H9 (cell line): ENCODE results near the gene HEG1. TPM values are rescaled to one million over a fixed set of nuclear protein-coding genes. Genes with fewer than 3 reads are reported as not detected.

Source experiments
- DNase-seq: peaks from one replicate; pipeline ENCODE4 v3.0.0-alpha.2; 2017
- H2AFZ ChIP-seq: one replicate; pipeline ENCODE4 v1.6.1; 2013; ENCODE audit warnings: mild to moderate bottlenecking, low read length, control low read depth, moderate library complexity
- H2AK5ac ChIP-seq: 2 replicates; pipeline ENCODE4 v1.6.1; 2013; ENCODE audit warnings: low read length, control low read depth, mixed read lengths; ENCODE audit not compliant: insufficient read length
- H2BK120ac ChIP-seq: one replicate; pipeline ENCODE4 v1.6.1; 2013; ENCODE audit warnings: low read depth, mild to moderate bottlenecking, low read length, control low read depth, inconsistent platforms; ENCODE audit not compliant: poor library complexity, severe bottlenecking
- H2BK12ac ChIP-seq: 2 replicates; pipeline ENCODE4 v1.6.1; 2013; ENCODE audit warnings: low read length, control low read depth, mixed read lengths, low read depth; ENCODE audit not compliant: insufficient read length
- H2BK15ac ChIP-seq: 2 replicates; pipeline ENCODE4 v1.6.1; 2013; ENCODE audit warnings: low read depth, low read length, control low read depth
- H2BK20ac ChIP-seq: one replicate; pipeline ENCODE4 v1.6.1; 2013; ENCODE audit warnings: low read depth, mild to moderate bottlenecking, low read length, control low read depth, inconsistent platforms; ENCODE audit not compliant: poor library complexity, severe bottlenecking
- H2BK5ac ChIP-seq: 2 replicates; pipeline ENCODE4 v1.6.1; 2013; ENCODE audit warnings: low read length, control low read depth, mixed read lengths; ENCODE audit not compliant: insufficient read length
- H3K14ac ChIP-seq: 2 replicates; pipeline ENCODE4 v1.6.1; 2013; ENCODE audit warnings: low read length, control low read depth; ENCODE audit not compliant: insufficient read depth
- H3K18ac ChIP-seq: 2 replicates; pipeline ENCODE4 v1.6.1; 2013; ENCODE audit warnings: low read depth, mild to moderate bottlenecking, mixed read lengths, low read length, control low read depth; ENCODE audit not compliant: insufficient read length
- H3K23ac ChIP-seq: 2 replicates; pipeline ENCODE4 v1.6.1; 2013; ENCODE audit warnings: low read length, control low read depth, mixed read lengths, low read depth; ENCODE audit not compliant: insufficient read length
- H3K23me2 ChIP-seq: 2 replicates; pipeline ENCODE4 v1.6.1; 2013; ENCODE audit warnings: low read depth, mild to moderate bottlenecking, mixed read lengths, low read length, control low read depth; ENCODE audit not compliant: insufficient read length, poor library complexity, severe bottlenecking
- H3K27ac ChIP-seq: 2 replicates; pipeline ENCODE4 v1.5.1; 2013; ENCODE audit warnings: low read length, control low read depth, mixed read lengths, low read depth; ENCODE audit not compliant: insufficient read length
- H3K27me3 ChIP-seq: 2 replicates; pipeline ENCODE4 v1.6.1; 2013; ENCODE audit warnings: low read length, control low read depth, inconsistent platforms; ENCODE audit not compliant: insufficient read depth
- H3K4ac ChIP-seq: 2 replicates; pipeline ENCODE4 v1.6.1; 2013; ENCODE audit warnings: low read depth, mild to moderate bottlenecking, control low read depth, inconsistent platforms, low read length, moderate library complexity
- H3K4me1 ChIP-seq: 2 replicates; pipeline ENCODE4 v1.6.1; 2013; ENCODE audit warnings: low read length, control low read depth, inconsistent platforms; ENCODE audit not compliant: insufficient read depth
- H3K4me2 ChIP-seq: 2 replicates; pipeline ENCODE4 v1.6.1; 2013; ENCODE audit warnings: low read length, control low read depth, mixed read lengths; ENCODE audit not compliant: insufficient read length, insufficient read depth
- H3K56ac ChIP-seq: 2 replicates; pipeline ENCODE4 v1.6.1; 2013; ENCODE audit warnings: low read depth, mild to moderate bottlenecking, mixed read lengths, low read length, control low read depth; ENCODE audit not compliant: insufficient read length
- H3K79me1 ChIP-seq: 2 replicates; pipeline ENCODE4 v1.6.1; 2013; ENCODE audit warnings: low read depth, mild to moderate bottlenecking, moderate library complexity, low read length, control low read depth, inconsistent platforms; ENCODE audit not compliant: insufficient read depth, poor library complexity, severe bottlenecking
- H3K79me2 ChIP-seq: 2 replicates; pipeline ENCODE4 v1.6.1; 2013; ENCODE audit warnings: low read length, control low read depth, inconsistent platforms; ENCODE audit not compliant: insufficient read depth
- H3K9ac ChIP-seq: 2 replicates; pipeline ENCODE4 v1.6.1; 2013; ENCODE audit warnings: low read length, control low read depth, mixed read lengths; ENCODE audit not compliant: insufficient read length; ENCODE audit errors: extremely low read depth
- H3K9me3 ChIP-seq: one replicate; pipeline ENCODE4 v1.6.1; 2013; ENCODE audit warnings: low read depth, low read length, inconsistent platforms; ENCODE audit not compliant: control insufficient read depth
- H3T11ph ChIP-seq: one replicate; pipeline ENCODE4 v1.6.1; 2013; ENCODE audit warnings: mild to moderate bottlenecking, low read length, control low read depth, inconsistent platforms
- H4K20me1 ChIP-seq: one replicate; pipeline ENCODE4 v1.6.1; 2013; ENCODE audit not compliant: control insufficient read depth, insufficient read length, insufficient read depth
- H4K5ac ChIP-seq: 2 replicates; pipeline ENCODE4 v1.6.1; 2013; ENCODE audit warnings: low read depth, mild to moderate bottlenecking, mixed read lengths, low read length, control low read depth; ENCODE audit not compliant: insufficient read length
- H4K8ac ChIP-seq: replicated peaks from 2 replicates; pipeline ENCODE4 v1.6.1; 2013; ENCODE audit warnings: low read length, control low read depth, mixed read lengths, low read depth; ENCODE audit not compliant: insufficient read length
- H4K91ac ChIP-seq: 2 replicates; pipeline ENCODE4 v1.6.1; 2013; ENCODE audit warnings: low read depth, mild to moderate bottlenecking, moderate library complexity, mixed read lengths, low read length, control low read depth; ENCODE audit not compliant: insufficient read length
- H3K27ac Mint-ChIP-seq, 3 experiments: 2 replicates in 2 of 3; 3 replicates in 1 of 3; pipeline ENCODE4 v1.8.0; 2020 to 2021; ENCODE audit warnings: mixed read lengths in 3 of 3, mild to moderate bottlenecking in 1 of 3, moderate library complexity in 1 of 3
- H3K27me3 Mint-ChIP-seq: 2 replicates; pipeline ENCODE4 v1.8.0; 2021; ENCODE audit warnings: low read depth, mild to moderate bottlenecking, moderate library complexity, mixed read lengths
- H3K36me3 Mint-ChIP-seq, 3 experiments: 2 replicates in 2 of 3; 3 replicates in 1 of 3; pipeline ENCODE4 v1.8.0; 2020 to 2021; ENCODE audit warnings: low read depth in 3 of 3, mixed read lengths in 3 of 3; ENCODE audit not compliant: insufficient read depth in 1 of 3
- H3K4me1 Mint-ChIP-seq, 2 experiments: 2 replicates each; pipeline ENCODE4 v1.8.0; 2020; ENCODE audit warnings: mixed read lengths in 2 of 2
- H3K4me3 Mint-ChIP-seq, 2 experiments: 2 replicates in 1 of 2; 3 replicates in 1 of 2; pipeline ENCODE4 v1.8.0; 2020 to 2021; ENCODE audit warnings: mild to moderate bottlenecking in 2 of 2, mixed read lengths in 2 of 2, moderate library complexity in 1 of 2
- H3K9me3 Mint-ChIP-seq, 2 experiments: 2 replicates in 1 of 2; 3 replicates in 1 of 2; pipeline ENCODE4 v1.8.0; 2020; ENCODE audit warnings: mild to moderate bottlenecking in 2 of 2, mixed read lengths in 2 of 2, moderate library complexity in 1 of 2
- CTCF ChIP-seq: fragments of 200-600 bp; sonication (generic); conservative IDR thresholded peaks from 3 replicates; pipeline ENCODE4 v1.8.0; 2021; ENCODE audit warnings: antibody characterized with exemption, mild to moderate bottlenecking
- WGBS: extraction: QIAGEN DNeasy Blood & Tissue Kit; methylation state at CpG from one replicate; pipeline ENCODE4 v1.1.7; 2013; ENCODE audit warnings: missing lambda C conversion rate, low lambda C conversion rate, mixed read lengths; ENCODE audit not compliant: insufficient read length; ENCODE audit errors: extremely low coverage; 5-methylcytosine and 5-hydroxymethylcytosine counted together
- total RNA-seq: library from RNA; stranded (reverse); gene quantifications from 2 replicates; pipeline ENCODE4 v1.2.1, GENCODE V29; 2021

Gene HEG1
- total RNA-seq, 1 experiment from 2014 or later: 10.3 TPM

- no peak overlapping the region for H2BK5ac ChIP-seq
- no peak overlapping the region for H3K23ac ChIP-seq
- Mint-ChIP-seq H3K27ac (no peak overlapping the region), H3K4me1 (peaks cover 18% of the 10 kb centered on the region in 2 experiments), H3K4me3 (no peak overlapping the region), H3K9me3 (no peaks in the 10 kb centered on the region), H3K36me3 (peaks cover under 1 to 33% (median 20%) of the 10 kb centered on the region in 3 experiments; a peak in 6 of 7 replicates), H3K27me3 (no peaks in the 10 kb centered on the region)
- no peak overlapping the region for H2AK5ac ChIP-seq
- no peak overlapping the region for H3K27ac ChIP-seq
- no peak overlapping the region for H2BK120ac ChIP-seq
- no peak overlapping the region for H2AFZ ChIP-seq
- no CpG with 5 or more reads among the region's 1 CpG for WGBS
- no peak overlapping the region for H2BK15ac ChIP-seq
- H4K91ac ChIP-seq: no peak overlapping the region
- H2BK20ac ChIP-seq: no peak overlapping the region
- no peak overlapping the region for H2BK12ac ChIP-seq
- no peaks in the 10 kb centered on the region for H3K4me1 ChIP-seq
- no peaks in the 10 kb centered on the region for H3K23me2 ChIP-seq
- no peak overlapping the region for H3K4ac ChIP-seq
- H4K8ac ChIP-seq: no peak overlapping the region
- no peak overlapping the region for H4K5ac ChIP-seq
- no peak overlapping the region for H3K56ac ChIP-seq
- H3K14ac ChIP-seq: no peak overlapping the region
- H3K27me3 ChIP-seq: no peaks in the 10 kb centered on the region
- H3K79me1 ChIP-seq: no peaks in the 10 kb centered on the region
- no peak overlapping the region for H3K18ac ChIP-seq
- no peak for DNase-seq
- H3K9me3 ChIP-seq: no peaks in the 10 kb centered on the region
- no peak overlapping the region for H3K4me2 ChIP-seq
- no peak overlapping the region for H3K9ac ChIP-seq
- no peak for TF ChIP-seq CTCF
- no peaks in the 10 kb centered on the region for H4K20me1 ChIP-seq
- no peaks in the 10 kb centered on the region for H3K79me2 ChIP-seq
- H3T11ph ChIP-seq: no peak overlapping the region
Measured at GRCh38 chr3:124999317-124999716, 56.5 kb downstream of the HEG1 start.
